GM21423 (cell line): ENCODE measurements around the gene MTHFD1L.
"Not testable (repeated sequence)": the region's sequence is repeated elsewhere in the genome, so short reads cannot be mapped to it uniquely, and the experiment has no call there.

Source experiments
- ATAC-seq: cut with Tn5 transposase; IDR thresholded peaks from one replicate; pipeline ENCODE4 v1.9.1; 2021; ENCODE audit warnings: mild to moderate bottlenecking, moderate library complexity; ENCODE audit not compliant: unreplicated experiment

MTHFD1L gene

DNA sequence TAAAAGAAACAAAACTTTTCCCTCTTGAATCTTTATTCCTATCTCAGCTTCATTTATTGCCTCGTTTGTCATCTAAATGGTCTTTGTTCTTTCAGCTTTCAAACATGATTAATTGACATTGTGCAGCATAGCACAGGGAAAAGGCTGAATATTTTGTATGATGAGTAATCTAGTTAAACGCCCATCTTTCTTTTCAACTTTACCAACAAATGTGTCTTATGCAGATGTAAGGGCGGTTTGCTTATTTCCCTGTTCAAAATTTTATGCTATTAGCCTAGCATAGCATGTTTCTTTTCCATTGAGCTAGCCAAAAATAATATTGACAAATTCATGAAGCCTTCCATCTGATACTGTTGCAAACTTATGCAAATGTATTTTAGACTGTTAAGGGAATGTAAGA is 197.8 kb downstream of the MTHFD1L start:
- no peak for ATAC-seq

DNA sequence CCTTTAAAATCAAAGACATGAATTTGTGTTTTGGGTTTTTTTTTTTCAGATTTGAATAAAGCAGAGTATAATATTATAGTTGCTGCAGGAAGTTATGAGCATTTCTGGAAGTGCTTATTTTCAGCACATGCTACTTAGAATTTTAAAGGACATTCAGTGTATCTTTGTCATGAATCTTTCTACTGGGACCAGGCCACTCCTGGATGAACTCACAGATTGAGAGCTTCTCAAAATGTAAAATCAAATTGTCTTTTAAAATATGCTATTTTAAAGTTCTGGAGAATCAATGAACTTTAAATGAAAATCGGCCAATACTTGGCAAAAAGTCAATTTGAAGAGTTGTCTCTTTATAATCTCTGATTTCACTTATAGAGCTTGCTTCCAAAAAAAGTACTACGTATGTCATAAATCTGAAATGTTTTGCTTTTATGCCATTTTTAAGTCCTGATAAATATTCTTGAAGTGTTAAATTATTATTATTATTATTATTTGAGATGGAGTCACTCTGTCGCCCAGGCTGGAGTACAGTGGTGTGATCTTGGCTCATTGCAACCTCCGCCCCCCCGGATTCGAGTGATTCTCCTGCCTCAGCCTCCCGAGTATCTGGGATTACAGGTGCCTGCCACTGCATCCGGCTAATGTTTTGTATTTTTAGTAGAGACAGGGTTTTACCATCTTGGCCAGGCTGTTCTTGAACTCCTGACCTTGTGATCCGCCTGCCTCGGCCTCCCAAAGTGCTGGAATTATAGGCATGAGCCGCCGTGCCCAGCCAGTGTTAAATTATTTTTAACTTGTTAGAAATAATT is 198.5 kb downstream of the MTHFD1L start:
- ATAC-seq = no peak

DNA sequence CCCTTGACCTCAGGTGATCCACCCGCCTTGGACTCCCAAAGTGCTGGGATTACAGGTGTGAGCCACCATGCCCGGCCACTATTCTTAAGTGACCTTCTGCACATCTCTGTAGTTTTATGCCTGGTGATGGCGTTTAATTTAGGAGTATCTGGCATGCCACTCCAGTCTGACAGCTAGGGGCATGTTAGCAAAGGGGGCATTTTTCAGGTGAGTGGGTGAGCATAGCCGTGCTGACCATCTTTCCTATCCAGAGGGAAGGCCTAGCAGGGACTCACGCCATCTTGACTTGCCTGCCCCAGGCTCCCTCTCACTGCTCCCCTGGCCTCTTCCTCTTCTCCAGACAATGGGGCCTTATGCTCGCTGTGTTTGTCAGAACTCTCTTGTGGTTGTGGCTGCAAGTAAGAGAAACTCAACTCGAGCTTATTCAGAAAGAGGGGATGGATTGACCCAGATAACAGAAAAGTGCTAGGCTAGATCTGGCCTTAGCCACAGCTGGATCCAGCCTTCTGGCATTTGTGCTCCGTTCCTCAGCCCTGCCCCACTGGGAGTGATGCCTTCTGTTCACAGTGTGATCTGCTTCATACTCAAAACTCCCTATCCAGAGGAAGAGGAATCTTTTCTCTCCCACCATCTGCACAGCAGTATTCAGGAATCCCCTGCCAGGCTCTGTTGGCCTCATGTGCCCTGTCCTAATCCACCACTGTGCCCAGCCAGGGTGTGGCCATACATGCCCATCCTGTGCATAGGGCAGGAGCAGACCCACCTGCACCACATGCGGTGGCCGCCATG is 199.7 kb downstream of the MTHFD1L start:
- ATAC-seq = no peak

GRCh38 chr6:151067684-151068596 is 202.4 kb downstream of the MTHFD1L start:
- no peak for ATAC-seq

DNA sequence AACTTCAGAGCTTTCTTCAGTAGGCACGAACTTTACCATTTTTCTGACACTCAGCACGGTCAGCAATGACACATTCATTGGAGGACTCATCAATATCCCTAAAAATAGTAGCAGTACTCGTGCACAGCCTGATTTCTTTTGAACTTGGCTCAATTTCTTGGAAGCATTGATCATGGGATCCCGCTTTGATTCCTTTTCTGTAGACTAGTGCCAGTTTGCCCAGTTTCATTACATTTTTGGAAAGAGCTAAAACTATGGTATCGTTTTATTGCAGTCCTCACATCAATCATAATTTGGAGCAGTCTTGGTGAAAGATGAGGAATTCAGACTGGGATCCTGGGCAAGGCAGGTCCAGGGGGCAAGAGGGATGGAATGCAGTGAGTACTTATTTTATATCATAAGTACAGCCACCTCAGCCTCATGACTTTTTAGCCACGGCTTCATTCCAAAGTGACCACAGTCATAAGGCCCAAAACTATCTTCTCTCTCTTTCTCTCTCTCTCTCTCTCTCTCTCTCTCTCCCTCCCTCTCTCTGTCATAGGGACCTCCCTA is 203.3 kb downstream of the MTHFD1L start:
- no peak for ATAC-seq

DNA sequence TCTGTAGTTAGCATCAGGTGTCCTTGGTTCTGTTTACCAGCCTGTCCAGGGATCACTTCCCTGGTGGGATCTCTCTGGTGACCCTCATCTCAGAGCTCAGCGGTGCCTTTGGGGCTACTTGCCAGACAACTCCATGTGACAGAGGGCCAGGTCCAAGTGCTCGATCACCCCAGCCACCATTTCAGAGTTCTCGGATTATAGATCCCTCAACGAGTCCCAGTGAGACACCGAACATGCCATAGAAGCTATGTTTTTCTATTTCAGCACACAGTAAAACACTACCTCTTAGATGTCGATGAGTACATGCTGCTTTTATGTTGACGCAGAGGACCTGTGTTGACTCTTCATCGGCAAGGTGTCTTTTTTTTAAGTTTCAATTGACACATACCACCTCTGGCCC is 204.1 kb downstream of the MTHFD1L start:
- no peak for ATAC-seq

DNA sequence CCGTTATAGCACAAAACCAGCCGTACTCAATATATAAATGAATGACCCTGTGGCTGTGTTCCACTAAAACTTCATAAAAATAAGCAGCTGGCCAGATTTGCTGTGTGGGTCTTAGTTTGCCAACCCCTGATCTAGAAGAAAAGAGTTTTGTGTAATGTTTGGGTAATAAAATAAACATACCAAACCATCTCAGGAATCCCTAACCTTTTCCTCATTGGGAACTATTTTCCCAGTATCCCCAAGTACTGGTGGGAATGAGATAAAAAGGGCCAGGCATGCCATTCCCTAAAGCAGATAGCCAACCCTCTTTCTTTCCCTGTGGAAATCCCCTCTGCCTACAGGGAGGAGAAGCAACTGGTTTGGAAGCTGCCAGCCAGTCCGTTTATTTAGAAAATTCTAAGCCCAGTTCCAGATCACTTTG is 205.1 kb downstream of the MTHFD1L start:
- no peak for ATAC-seq

- ATAC-seq = no peak
Observed at GRCh38 chr6:151071295-151071694, 205.8 kb downstream of the MTHFD1L start.

DNA sequence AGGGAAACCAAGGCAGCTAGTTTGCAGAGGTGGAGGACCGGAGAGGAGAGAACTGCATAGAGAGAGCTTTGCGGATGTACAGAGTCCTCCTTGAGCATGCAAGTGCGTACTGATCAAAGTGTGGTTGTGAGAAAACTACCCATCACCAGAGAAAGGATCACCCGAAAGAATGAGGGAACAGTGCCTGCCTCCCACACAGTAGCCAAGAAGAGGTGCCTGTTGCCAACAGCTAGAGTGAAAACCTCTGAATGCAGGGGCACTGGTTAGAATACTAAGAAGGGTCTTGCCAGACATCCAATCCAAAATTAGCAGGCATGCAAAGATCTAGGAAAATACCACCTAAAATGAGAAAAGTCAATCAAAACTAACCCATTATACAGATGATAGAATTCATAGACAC is 207.6 kb downstream of the MTHFD1L start:
- ATAC-seq = no peak

- ATAC-seq = no peak
Observed at GRCh38 chr6:151073701-151074100, 208.2 kb downstream of the MTHFD1L start.

DNA sequence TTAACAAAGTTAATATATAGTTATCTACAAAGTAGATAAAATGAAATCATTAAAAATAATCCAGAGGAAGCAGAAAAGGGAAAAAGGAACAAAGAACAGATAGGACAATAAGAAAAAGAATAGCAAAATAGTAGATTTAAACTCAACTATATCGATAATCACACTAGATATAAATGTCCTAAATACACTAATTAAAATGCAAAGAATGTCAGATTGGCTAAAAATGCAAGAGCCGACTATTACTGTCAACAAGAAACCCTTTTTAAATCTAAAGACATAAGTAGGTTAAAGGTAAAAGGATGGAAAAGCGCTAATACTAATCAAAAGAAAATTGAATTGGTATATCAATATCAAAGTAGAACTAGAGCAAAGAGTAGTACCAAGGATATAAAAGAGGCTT is 209.5 kb downstream of the MTHFD1L start:
- ATAC-seq = no peak

GRCh38 chr6:151075527-151075926 is 210.0 kb downstream of the MTHFD1L start:
- no peak for ATAC-seq

DNA sequence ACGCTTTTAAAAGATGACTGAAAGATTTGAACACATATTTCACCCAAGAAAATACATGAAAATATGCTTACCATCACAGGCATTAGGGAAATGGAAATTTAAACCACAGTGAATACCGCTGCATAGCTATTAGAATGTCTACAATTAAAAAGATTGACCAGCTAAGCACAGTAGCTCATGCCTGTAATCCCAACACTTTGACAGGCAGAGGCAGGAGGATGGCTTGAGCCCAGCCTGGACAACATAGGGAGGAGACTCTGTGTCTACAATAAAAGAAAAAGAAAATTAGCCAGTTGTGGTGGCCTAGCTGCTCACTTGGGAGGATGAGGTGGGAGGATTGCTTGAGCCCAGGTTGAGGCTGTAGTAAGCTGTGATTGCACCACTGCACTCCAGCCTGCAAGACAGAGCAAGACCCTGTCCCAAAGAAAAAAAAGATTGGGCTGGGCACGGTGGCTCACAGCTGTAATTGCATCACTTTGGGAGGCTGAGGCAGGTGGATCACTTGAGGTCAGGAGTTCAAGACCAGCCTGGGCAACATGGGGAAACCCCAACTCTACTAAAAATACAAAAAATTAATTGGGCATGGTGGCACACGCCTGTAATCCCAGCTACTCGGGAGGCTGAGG is 210.5 kb downstream of the MTHFD1L start:
- ATAC-seq = no peak

DNA sequence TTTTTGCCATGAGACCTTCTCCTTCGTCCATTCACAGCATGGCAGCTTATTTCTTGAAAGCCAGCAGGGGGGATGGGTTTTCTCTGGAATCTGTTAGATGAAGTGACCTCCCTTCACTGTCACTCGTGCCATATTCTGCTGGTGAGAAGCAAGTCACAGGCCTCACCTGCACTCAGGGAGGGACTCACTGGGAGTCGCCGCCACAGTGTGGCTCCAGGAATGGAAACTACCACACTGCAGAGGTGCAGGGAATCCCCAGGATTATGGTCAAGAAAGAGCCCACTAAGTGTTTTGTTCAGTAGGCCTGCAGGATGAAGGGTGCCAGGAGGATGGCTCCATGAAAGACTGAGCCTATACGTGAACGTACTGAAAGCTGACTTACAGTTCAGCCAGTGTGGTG is 213.2 kb downstream of the MTHFD1L start:
- no peak for ATAC-seq

GRCh38 chr6:151081656-151082055 is 216.2 kb downstream of the MTHFD1L start:
- no peak for ATAC-seq

GRCh38 chr6:151082079-151082478 is 216.6 kb downstream of the MTHFD1L start:
- ATAC-seq = no peak

DNA sequence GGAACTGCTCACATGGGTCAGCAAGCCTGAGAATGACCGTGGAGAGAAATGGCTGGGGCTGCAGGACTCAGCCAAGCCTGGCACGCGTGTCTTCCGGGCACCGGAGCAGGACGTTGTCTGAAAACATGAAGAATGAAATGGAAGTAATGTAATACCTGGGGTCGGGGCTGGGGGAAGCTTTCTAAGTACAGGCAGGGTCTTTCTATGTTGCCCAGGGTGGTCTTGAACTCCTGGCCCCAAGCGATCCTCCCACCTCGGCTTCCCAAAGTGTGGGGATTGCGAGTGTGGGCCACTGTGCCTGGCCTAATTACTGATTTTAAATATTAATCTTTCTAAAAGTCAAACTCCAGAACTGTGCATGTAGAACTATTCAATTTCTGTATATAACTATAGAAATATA is 218.8 kb downstream of the MTHFD1L start:
- no peak for ATAC-seq

DNA sequence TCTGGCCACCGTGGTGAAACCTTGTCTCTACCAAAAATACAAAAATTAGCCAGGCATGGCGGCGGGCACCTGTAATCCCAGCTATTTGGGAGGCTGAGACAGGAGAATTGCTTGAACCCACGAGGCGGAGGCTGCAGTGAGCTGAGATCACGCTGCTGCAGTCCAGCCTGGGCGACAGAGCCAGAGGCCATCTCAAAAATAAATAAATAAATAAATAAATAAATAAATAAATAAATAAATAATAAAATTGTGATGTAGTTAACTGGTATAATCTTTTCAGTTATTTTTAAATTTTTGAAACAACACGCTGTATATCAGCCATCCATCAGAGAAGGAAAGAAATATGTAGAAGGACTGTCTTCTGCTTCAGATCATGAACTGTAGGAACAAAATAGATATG is 221.6 kb downstream of the MTHFD1L start:
- ATAC-seq = not testable (repeated sequence)

DNA sequence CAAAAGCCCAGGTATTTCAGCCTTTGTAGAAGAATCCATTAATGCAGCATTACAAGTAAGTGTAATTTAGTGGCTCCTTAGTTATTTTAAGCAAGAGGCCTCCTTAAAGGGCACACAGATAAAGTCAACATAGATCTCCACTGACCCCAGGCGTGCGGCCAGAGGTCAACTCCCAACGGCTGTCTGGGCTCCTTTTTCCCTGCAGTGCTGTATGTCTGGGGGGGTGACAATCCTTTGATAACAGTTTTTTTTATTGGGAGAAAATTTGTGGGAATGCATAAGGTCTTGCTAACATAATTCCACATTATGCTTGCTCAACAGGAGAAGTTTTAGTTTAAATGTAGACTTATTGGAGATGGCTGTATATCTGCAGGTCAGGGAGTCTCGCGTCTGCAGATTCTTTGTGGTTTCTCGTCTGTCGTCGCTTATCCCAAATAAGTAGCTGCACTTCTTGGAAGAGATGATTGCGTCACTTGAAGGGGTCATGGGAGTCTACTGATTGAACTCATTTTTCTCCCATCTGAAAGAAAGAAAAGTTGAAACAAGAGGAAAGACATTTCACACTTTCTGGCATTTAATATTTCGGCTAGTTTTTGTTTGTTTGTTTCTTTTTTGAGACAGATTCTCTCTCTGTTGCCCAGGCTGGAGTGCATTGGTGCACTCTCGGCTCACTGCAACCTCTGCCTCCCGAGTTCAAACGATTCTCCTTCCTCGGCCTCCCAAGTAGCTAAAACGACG is 222.5 kb downstream of the MTHFD1L start:
- ATAC-seq = no peak

DNA sequence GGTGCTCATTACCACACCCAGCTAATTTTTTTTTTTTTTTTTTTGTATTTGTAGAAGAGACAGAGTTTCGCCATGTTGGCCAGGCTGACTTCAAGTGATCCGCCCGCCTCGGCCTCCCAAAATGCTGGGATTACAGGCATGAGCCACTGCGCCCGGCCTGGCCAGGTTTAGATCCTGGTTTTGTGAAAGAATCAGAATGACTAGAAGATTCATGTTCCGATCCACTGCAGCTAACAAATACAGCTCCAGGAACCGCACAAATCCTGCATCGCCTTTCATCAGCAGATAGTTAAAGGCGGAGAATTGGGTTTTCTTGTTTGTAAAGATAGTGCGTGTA is 223.1 kb downstream of the MTHFD1L start:
- ATAC-seq = no peak
